Uterus (tissue), 2 donors: Measurements from ENCODE around the gene PRAME.

Source experiments
- CTCF ChIP-seq, 4 experiments: fragments of 200-600 bp in 2 of 4; fragments of 450-650 bp in 2 of 4; sonication (generic) in 2 of 4; IDR thresholded peaks; one replicate each; pipeline ENCODE4 v1.5.1; 2016 to 2019; ENCODE audit warnings: antibody characterized with exemption in 4 of 4, mild to moderate bottlenecking in 2 of 4, moderate library complexity in 1 of 4
- POLR2A ChIP-seq, 2 donors: fragments of 450-650 bp; IDR thresholded peaks; one replicate each; pipeline ENCODE4 v1.6.1; 2016; ENCODE audit warnings: antibody characterized with exemption in 2 of 2, mild to moderate bottlenecking in 1 of 2, moderate library complexity in 1 of 2

GRCh38 chr22:22506736-22507135 lies 52.3 kb downstream of the PRAME start:
- no peak for TF ChIP-seq CTCF (IDR thresholded peaks at IDR 0.05)
- TF ChIP-seq POLR2A (IDR thresholded peaks at IDR 0.05), result no peak
